ENCODE data around the gene FGF11.

GRCh38 chr17:7423679-7424078, 15.6 kb upstream of the FGF11 start:
- TF ChIP-seq POLR2A (IDR thresholded peaks at IDR 0.05) (no peak), CTCF (IDR thresholded peaks at IDR 0.05) (no peak)
